SK-N-SH (cell line): ENCODE results near the gene SLX1A. TPM values are rescaled to one million over a fixed set of nuclear protein-coding genes. Genes with fewer than 3 reads are reported as not detected.

Experiments used
- CTCF ChIA-PET: fragments of 300-600, 350-600 bp; formaldehyde crosslinking; extraction: SDS; loops from one replicate; lab custom pipeline; 2021; lab: Yijun Ruan, JAX
- POLR2A ChIA-PET: fragments of 350-600 bp; sonication (Branson Sonifier 250); formaldehyde crosslinking; extraction: SDS; loops from one replicate; lab custom pipeline; 2020; ENCODE audit warnings: antibody characterized with exemption, inconsistent platforms; lab: Yijun Ruan, JAX
- DNase-seq: peaks from one replicate; pipeline ENCODE4 v3.0.0; 2012
- H2AFZ ChIP-seq: fragments of 200-600 bp; sonication (generic); 2 replicates; pipeline ENCODE4 v1.8.1; 2016; ENCODE audit warnings: antibody characterized with exemption, mild to moderate bottlenecking, low read depth
- H3F3A ChIP-seq: fragments of 200-600 bp; sonication (generic); replicated peaks from 2 replicates; pipeline ENCODE3; 2016; ENCODE audit warnings: antibody characterized with exemption, mild to moderate bottlenecking; ENCODE audit not compliant: insufficient read depth
- H3K27ac ChIP-seq, 2 experiments: fragments of 200-500 bp in 1 of 2; fragments of 200-600 bp in 1 of 2; sonication (Bioruptor generic) in 1 of 2; sonication (generic), shearing (Covaris generic) in 1 of 2; 2 replicates each; pipeline versions ENCODE4 v1.5.1 to v1.6.1; 2014 to 2016; ENCODE audit warnings: low read depth in 2 of 2, inconsistent platforms in 1 of 2, low read length in 1 of 2, mild to moderate bottlenecking in 1 of 2, mixed read lengths in 1 of 2
- H3K27me3 ChIP-seq: fragments of 200-600 bp; sonication (generic), shearing (Covaris generic); 2 replicates; pipeline ENCODE4 v1.6.1; 2016; ENCODE audit warnings: mixed run types; ENCODE audit not compliant: insufficient read depth
- H3K36me3 ChIP-seq, 2 experiments: fragments of 200-500 bp in 1 of 2; fragments of 200-600 bp in 1 of 2; sonication (Bioruptor generic) in 1 of 2; sonication (generic) in 1 of 2; replicated peaks in 1 of 2; 2 replicates each; pipeline versions ENCODE3 to v1.5.1; 2014 to 2016; ENCODE audit warnings: low read length in 1 of 2, mild to moderate bottlenecking in 1 of 2; ENCODE audit not compliant: insufficient read depth in 2 of 2, control insufficient read depth in 1 of 2
- H3K4me1 ChIP-seq, 2 experiments: fragments of 200-500 bp in 1 of 2; fragments of 200-600 bp in 1 of 2; sonication (Bioruptor generic) in 1 of 2; sonication (generic), shearing (Covaris generic) in 1 of 2; 2 replicates each; pipeline versions ENCODE4 v1.5.1 to v1.6.1; 2014 to 2016; ENCODE audit warnings: low read depth in 1 of 2, low read length in 1 of 2, mixed run types in 1 of 2; ENCODE audit not compliant: insufficient read depth in 2 of 2, control insufficient read depth in 1 of 2
- H3K4me2 ChIP-seq: fragments of 200-600 bp; sonication (generic), shearing (Covaris generic); 2 replicates; pipeline ENCODE4 v1.6.1; 2017; ENCODE audit warnings: mixed run types
- H3K4me3 ChIP-seq, 2 experiments: fragments of 200-500 bp in 1 of 2; fragments of 200-600 bp in 1 of 2; sonication (Bioruptor generic) in 1 of 2; sonication (generic), shearing (Covaris generic) in 1 of 2; 2 replicates each; pipeline versions ENCODE4 v1.5.1 to v1.8.1; 2014 to 2016; ENCODE audit warnings: low read depth in 2 of 2, inconsistent platforms in 1 of 2, low read length in 1 of 2, mild to moderate bottlenecking in 1 of 2, mixed read lengths in 1 of 2, moderate library complexity in 1 of 2
- H3K79me2 ChIP-seq: fragments of 200-600 bp; sonication (generic); 2 replicates; pipeline ENCODE4 v1.8.1; 2017; ENCODE audit warnings: mild to moderate bottlenecking; ENCODE audit not compliant: insufficient read depth
- H3K9ac ChIP-seq: fragments of 200-600 bp; sonication (generic); 2 replicates; pipeline ENCODE4 v1.6.1; 2017; ENCODE audit warnings: mixed run types
- H3K9me2 ChIP-seq: fragments of 200-600 bp; sonication (generic); 2 replicates; pipeline ENCODE4 v1.6.1; 2017; ENCODE audit warnings: mixed run types
- H3K9me3 ChIP-seq: fragments of 200-600 bp; sonication (generic); 2 replicates; pipeline ENCODE4 v1.6.1; 2017; ENCODE audit warnings: mixed run types, mild to moderate bottlenecking, moderate library complexity
- H4K20me1 ChIP-seq: fragments of 200-600 bp; sonication (generic); 2 replicates; pipeline ENCODE4 v1.6.1; 2017; ENCODE audit warnings: mild to moderate bottlenecking, mixed run types; ENCODE audit not compliant: insufficient read depth
- CHD2 ChIP-seq: fragments of 150-350 bp; IDR thresholded peaks from 2 replicates; pipeline ENCODE4 v1.6.1; 2018; ENCODE audit warnings: low read length; ENCODE audit not compliant: partially characterized antibody
- ELF1 ChIP-seq: IDR thresholded peaks from 2 replicates; pipeline ENCODE4 v1.4.0; 2012
- EP300 ChIP-seq, 2 experiments: IDR thresholded peaks; 2 replicates each; pipeline versions ENCODE4 v1.4.0 to v1.6.1; 2012; ENCODE audit warnings: borderline replicate concordance in 1 of 2, low read depth in 1 of 2, low read length in 1 of 2
- EZH2phosphoT487 ChIP-seq: fragments of 200-600 bp; sonication (generic); IDR thresholded peaks from 2 replicates; pipeline ENCODE4 v1.6.1; 2017; ENCODE audit warnings: low read depth, mixed run types, mild to moderate bottlenecking, antibody characterized with exemption, moderate library complexity, borderline replicate concordance
- FOSL2 ChIP-seq: IDR thresholded peaks from 2 replicates; pipeline ENCODE4 v1.4.0; 2012; ENCODE audit warnings: low read depth, mild to moderate bottlenecking, moderate library complexity, borderline replicate concordance
- FOXJ3 ChIP-seq: sonication (generic); formaldehyde crosslinking; IDR thresholded peaks from 2 replicates; pipeline ENCODE4 v1.5.1; 2020; ENCODE audit warnings: mild to moderate bottlenecking, missing genetic modification reagents
- GABPA ChIP-seq: IDR thresholded peaks from 2 replicates; pipeline ENCODE4 v1.4.0; 2012; ENCODE audit warnings: low read depth, mild to moderate bottlenecking
- GATA2 ChIP-seq: sonication (generic); formaldehyde crosslinking; IDR thresholded peaks from 2 replicates; pipeline ENCODE4 v1.5.0; 2020; ENCODE audit warnings: mild to moderate bottlenecking, missing genetic modification reagents
- IRF3 ChIP-seq: fragments of 150-350 bp; IDR thresholded peaks from 2 replicates; pipeline ENCODE4 v1.6.1; 2016; ENCODE audit warnings: mild to moderate bottlenecking, low read depth, low read length
- MEF2A ChIP-seq: IDR thresholded peaks from 2 replicates; pipeline ENCODE4 v1.4.0; 2012; ENCODE audit warnings: low read depth, borderline replicate concordance
- MXI1 ChIP-seq: IDR thresholded peaks from 2 replicates; pipeline ENCODE4 v1.6.1; 2012; ENCODE audit warnings: mild to moderate bottlenecking, low read depth, low read length, improper control_type of control experiment
- NFIC ChIP-seq: IDR thresholded peaks from 2 replicates; pipeline ENCODE4 v1.4.0; 2012; ENCODE audit warnings: borderline replicate concordance
- NRF1 ChIP-seq: IDR thresholded peaks from 2 replicates; pipeline ENCODE4 v1.6.1; 2012; ENCODE audit warnings: low read depth, mild to moderate bottlenecking, low read length
- POLR2AphosphoS5 ChIP-seq: IDR thresholded peaks from 2 replicates; pipeline ENCODE4 v1.6.1; 2012; ENCODE audit warnings: low read depth, low read length
- RAD21 ChIP-seq: IDR thresholded peaks from 2 replicates; pipeline ENCODE4 v1.6.1; 2012; ENCODE audit warnings: mild to moderate bottlenecking, low read length
- RCOR1 ChIP-seq: fragments of 150-350 bp; IDR thresholded peaks from 2 replicates; pipeline ENCODE4 v1.6.1; 2017; ENCODE audit warnings: antibody characterized with exemption, low read length
- RFX5 ChIP-seq: IDR thresholded peaks from 2 replicates; pipeline ENCODE4 v1.6.1; 2012; ENCODE audit warnings: mild to moderate bottlenecking, improper control_type of control experiment, low read length
- RXRA ChIP-seq: IDR thresholded peaks from 2 replicates; pipeline ENCODE4 v1.4.0; 2012; ENCODE audit warnings: low read depth, mild to moderate bottlenecking, borderline replicate concordance
- SIN3A ChIP-seq: IDR thresholded peaks from 2 replicates; pipeline ENCODE4 v1.6.1; 2012; ENCODE audit warnings: low read depth, mild to moderate bottlenecking, low read length, moderate library complexity, borderline replicate concordance
- SMC3 ChIP-seq: IDR thresholded peaks from 2 replicates; pipeline ENCODE4 v1.6.1; 2012; ENCODE audit warnings: low read depth, low read length, improper control_type of control experiment
- TAF1 ChIP-seq: IDR thresholded peaks from 2 replicates; pipeline ENCODE4 v1.6.1; 2012; ENCODE audit warnings: low read depth, mild to moderate bottlenecking, low read length, moderate library complexity, borderline replicate concordance
- TEAD4 ChIP-seq: IDR thresholded peaks from 2 replicates; pipeline ENCODE4 v1.4.0; 2012; ENCODE audit warnings: mild to moderate bottlenecking, borderline replicate concordance; ENCODE audit not compliant: insufficient read depth
- USF1 ChIP-seq: IDR thresholded peaks from 2 replicates; pipeline ENCODE4 v1.4.0; 2012; ENCODE audit warnings: low read depth, borderline replicate concordance
- YY1 ChIP-seq: IDR thresholded peaks from 2 replicates; pipeline ENCODE4 v1.4.0; 2012; ENCODE audit warnings: low read depth, mild to moderate bottlenecking
- WGBS: methylation state at CpG from one replicate; pipeline ENCODE4 v1.1.6; 2017; ENCODE audit warnings: low lambda C conversion rate; 5-methylcytosine and 5-hydroxymethylcytosine counted together
- polyA plus RNA-seq, 3 experiments: library from polyadenylated mRNA; depleted of rRNA; stranded (reverse); fragments of >200 nt; gene quantifications; 2 replicates each; pipeline ENCODE4 v1.2.3, GENCODE V29; 2012
- TF ChIP-seq, protein P1 (sequence below): IDR thresholded peaks from 2 replicates; pipeline ENCODE4 v1.6.1; 2012; ENCODE audit warnings: mild to moderate bottlenecking, low read depth, low read length, moderate library complexity
- TF ChIP-seq, protein P2 (sequence below): IDR thresholded peaks from 2 replicates; pipeline ENCODE4; 2012

The SLX1A gene
- polyA plus RNA-seq, 1 of the 3 experiments (the other 2 are of a cell fraction): 68.8 TPM

GRCh38 chr16:30183233-30184095 is 10.2 kb upstream of the SLX1A start, which contains the start of gene CORO1A:
Gene CORO1A (plus strand): TSS chr16:30183602. CDS start chr16:30185210, 1,608 bp downstream.
- WGBS: 3% methylated on average over 47 of the region's 81 CpGs
- peaks cover 0 to 6% of the 10 kb centered on the region in 2 experiments for H3K36me3 ChIP-seq
- peak within 1 kb of the TSS; percentile 41; the same call in 1 of the 2 replicates for H3K9ac ChIP-seq
- peak within 1 kb of the TSS; percentile 90 for H2AFZ ChIP-seq
- CTCF ChIA-PET: interaction anchor here (1.4 to 6.0 kb wide), 2 partner anchors 71 to 90 kb away, joined by 4 to 33 read pairs; partner anchors contain the start of gene TBX6
- no peaks in the 10 kb centered on the region for H3K9me3 ChIP-seq
- H3K4me2 ChIP-seq: peak within 1 kb of the TSS; percentile 80
- peak within 1 kb of the TSS; percentile 62 to 66 for H3K4me3 ChIP-seq
- POLR2A ChIA-PET: interaction anchor here (0.6 kb wide), 1 partner anchor 152 kb away, joined by 3 read pairs; the partner anchor contains the start of gene TLCD3B
- no peaks in the 10 kb centered on the region for H3K9me2 ChIP-seq
- peaks cover 0 to 25% of the 10 kb centered on the region in 2 experiments; a peak in 1 of 4 replicates for H3K4me1 ChIP-seq
- peak; percentile 95 for DNase-seq
- peaks cover 4% of the 10 kb centered on the region for H3F3A ChIP-seq
- no peaks in the 10 kb centered on the region for H4K20me1 ChIP-seq
- no peaks in the 10 kb centered on the region for H3K27me3 ChIP-seq
- H3K27ac ChIP-seq: peak within 1 kb of the TSS in 1 of 2 experiments; percentile 29; a peak in 2 of 4 replicates
- no peaks in the 10 kb centered on the region for H3K79me2 ChIP-seq
- no peak for TF ChIP-seq GATA2
- no peak for TF ChIP-seq RXRA
- peak; percentile 35; the same call in 1 of the 2 replicates for TF ChIP-seq NRF1
- no peak for TF ChIP-seq GABPA
- TF ChIP-seq RCOR1: no peak
- no peak for TF ChIP-seq IRF3
- TF ChIP-seq YY1: 0 out of 2 replicates have a peak, but pooled peaks have one; percentile 21
- no peak for TF ChIP-seq TEAD4
- TF ChIP-seq NFIC: no peak
- TF ChIP-seq, protein P1, sequence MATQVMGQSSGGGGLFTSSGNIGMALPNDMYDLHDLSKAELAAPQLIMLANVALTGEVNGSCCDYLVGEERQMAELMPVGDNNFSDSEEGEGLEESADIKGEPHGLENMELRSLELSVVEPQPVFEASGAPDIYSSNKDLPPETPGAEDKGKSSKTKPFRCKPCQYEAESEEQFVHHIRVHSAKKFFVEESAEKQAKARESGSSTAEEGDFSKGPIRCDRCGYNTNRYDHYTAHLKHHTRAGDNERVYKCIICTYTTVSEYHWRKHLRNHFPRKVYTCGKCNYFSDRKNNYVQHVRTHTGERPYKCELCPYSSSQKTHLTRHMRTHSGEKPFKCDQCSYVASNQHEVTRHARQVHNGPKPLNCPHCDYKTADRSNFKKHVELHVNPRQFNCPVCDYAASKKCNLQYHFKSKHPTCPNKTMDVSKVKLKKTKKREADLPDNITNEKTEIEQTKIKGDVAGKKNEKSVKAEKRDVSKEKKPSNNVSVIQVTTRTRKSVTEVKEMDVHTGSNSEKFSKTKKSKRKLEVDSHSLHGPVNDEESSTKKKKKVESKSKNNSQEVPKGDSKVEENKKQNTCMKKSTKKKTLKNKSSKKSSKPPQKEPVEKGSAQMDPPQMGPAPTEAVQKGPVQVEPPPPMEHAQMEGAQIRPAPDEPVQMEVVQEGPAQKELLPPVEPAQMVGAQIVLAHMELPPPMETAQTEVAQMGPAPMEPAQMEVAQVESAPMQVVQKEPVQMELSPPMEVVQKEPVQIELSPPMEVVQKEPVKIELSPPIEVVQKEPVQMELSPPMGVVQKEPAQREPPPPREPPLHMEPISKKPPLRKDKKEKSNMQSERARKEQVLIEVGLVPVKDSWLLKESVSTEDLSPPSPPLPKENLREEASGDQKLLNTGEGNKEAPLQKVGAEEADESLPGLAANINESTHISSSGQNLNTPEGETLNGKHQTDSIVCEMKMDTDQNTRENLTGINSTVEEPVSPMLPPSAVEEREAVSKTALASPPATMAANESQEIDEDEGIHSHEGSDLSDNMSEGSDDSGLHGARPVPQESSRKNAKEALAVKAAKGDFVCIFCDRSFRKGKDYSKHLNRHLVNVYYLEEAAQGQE: no peak
- TF ChIP-seq EZH2phosphoT487: no peak
- TF ChIP-seq RFX5: no peak
- peak; percentile 62; the same call in 1 of the 2 replicates for TF ChIP-seq POLR2AphosphoS5
- TF ChIP-seq EP300 (IDR thresholded peaks at IDR 0.05; ENCODE audit: borderline replicate concordance in 1 of 2, low read depth in 1 of 2, low read length in 1 of 2): no peak
- no peak for TF ChIP-seq ELF1
- no peak for TF ChIP-seq RAD21
- peak; percentile 50; the same call in 1 of the 2 replicates for TF ChIP-seq TAF1
- TF ChIP-seq USF1: no peak
- TF ChIP-seq, protein P2, sequence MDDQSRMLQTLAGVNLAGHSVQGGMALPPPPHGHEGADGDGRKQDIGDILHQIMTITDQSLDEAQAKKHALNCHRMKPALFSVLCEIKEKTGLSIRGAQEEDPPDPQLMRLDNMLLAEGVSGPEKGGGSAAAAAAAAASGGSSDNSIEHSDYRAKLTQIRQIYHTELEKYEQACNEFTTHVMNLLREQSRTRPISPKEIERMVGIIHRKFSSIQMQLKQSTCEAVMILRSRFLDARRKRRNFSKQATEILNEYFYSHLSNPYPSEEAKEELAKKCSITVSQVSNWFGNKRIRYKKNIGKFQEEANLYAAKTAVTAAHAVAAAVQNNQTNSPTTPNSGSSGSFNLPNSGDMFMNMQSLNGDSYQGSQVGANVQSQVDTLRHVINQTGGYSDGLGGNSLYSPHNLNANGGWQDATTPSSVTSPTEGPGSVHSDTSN: peak; percentile 57; the same call in 1 of the 2 replicates
- TF ChIP-seq CHD2: no peak
- no peak for TF ChIP-seq FOSL2
- no peak for TF ChIP-seq MEF2A
- no peak for TF ChIP-seq SMC3
- TF ChIP-seq SIN3A: no peak
- TF ChIP-seq FOXJ3 (CRISPR knock-in tag): no peak
- peak; percentile 80 for TF ChIP-seq MXI1
